ENCODE data around the gene FOXL1.

FOXL1 gene

GRCh38 chr16:86578611-86579267 lies 390 bp downstream of the FOXL1 start:
- TF ChIP-seq ZNF302 (tag by site-specific recombination; IDR thresholded peaks at IDR 0.05; ENCODE audit: low read depth) (no peak), ZBTB8A (tag by site-specific recombination; IDR thresholded peaks at IDR 0.05) (no peak), ZNF558 (tag by site-specific recombination; IDR thresholded peaks at IDR 0.05) (no peak), ZSCAN5A (tag by site-specific recombination; IDR thresholded peaks at IDR 0.05) (no peak), ZNF202 (tag by site-specific recombination; IDR thresholded peaks at IDR 0.05; ENCODE audit: borderline replicate concordance) (no peak), SCRT2 (tag by site-specific recombination; IDR thresholded peaks at IDR 0.05) (no peak), ZNF121 (tag by site-specific recombination; IDR thresholded peaks at IDR 0.05) (no peak), ZNF239 (tag by site-specific recombination; IDR thresholded peaks at IDR 0.05) (no peak), OSR2 (tag by site-specific recombination; IDR thresholded peaks at IDR 0.05) (no peak), REST (tag by site-specific recombination; IDR thresholded peaks at IDR 0.05) (no peak), ZNF571 (tag by site-specific recombination; IDR thresholded peaks at IDR 0.05) (no peak), MZF1 (tag by site-specific recombination; IDR thresholded peaks at IDR 0.05; ENCODE audit: borderline replicate concordance) (no peak), TSHZ1 (tag by site-specific recombination; IDR thresholded peaks at IDR 0.05; ENCODE audit: borderline replicate concordance) (no peak), ZNF26 (tag by site-specific recombination; IDR thresholded peaks at IDR 0.05) (no peak), ZFP69B (tag by site-specific recombination; IDR thresholded peaks at IDR 0.05) (no peak), ZNF624 (tag by site-specific recombination; IDR thresholded peaks at IDR 0.05) (no peak), PRDM6 (tag by site-specific recombination; IDR thresholded peaks at IDR 0.05) (no peak)
- no peak overlapping the region for H3K27ac ChIP-seq (ENCODE audit: extremely low read depth, low read depth, low read length)
- peaks cover 3% of the 10 kb centered on the region; the same call in 1 of the 2 replicates for H3K4me1 ChIP-seq (ENCODE audit: control insufficient read depth, insufficient read depth, low read length)
- CTCF ChIA-PET = no interaction called here
- H3K36me3 ChIP-seq (ENCODE audit: control insufficient read depth in 2 of 2, insufficient read depth in 1 of 2, low read length in 2 of 2) = no peaks in the 10 kb centered on the region
- no peaks in the 10 kb centered on the region for H3K9me3 ChIP-seq (ENCODE audit: control insufficient read depth, insufficient read depth, low read depth, low read length)
- POLR2A ChIA-PET = no interaction called here
- no peak overlapping the region for H3K4me3 ChIP-seq (ENCODE audit: low read depth, low read length)

All from HEK293 (cell line).